K562 (cell line): Measurements from ENCODE around the gene PMIS2. TPM values are rescaled to one million over a fixed set of nuclear protein-coding genes. Genes with fewer than 3 reads are reported as not detected.

Experiments used
- CBX3 ChIP-seq, 2 experiments: IDR thresholded peaks; 1 replicate in 1 of 2; 2 replicates in 1 of 2; pipeline ENCODE4 v1.6.1; 2012; ENCODE audit warnings: inconsistent platforms in 2 of 2, low read length in 2 of 2, borderline replicate concordance in 1 of 2, control low read depth in 1 of 2
- MXI1 ChIP-seq: IDR thresholded peaks from 2 replicates; pipeline ENCODE4 v1.6.1; 2011; ENCODE audit warnings: low read depth, mild to moderate bottlenecking, improper control_type of control experiment, low read length
- POLR3A ChIP-seq: IDR thresholded peaks from 2 replicates; pipeline ENCODE4 v1.6.1; 2011; ENCODE audit warnings: borderline replicate concordance, mild to moderate bottlenecking, moderate library complexity; ENCODE audit not compliant: insufficient read length, insufficient read depth; ENCODE audit errors: extremely low read depth
- SMARCA4 ChIP-seq: fragments of 450-650 bp; IDR thresholded peaks from 2 replicates; pipeline ENCODE4 v1.6.1; 2016
- TARDBP ChIP-seq: fragments of 450-650 bp; IDR thresholded peaks from 2 replicates; pipeline ENCODE4 v1.6.1; 2016
- TCF3 ChIP-seq: sonication (generic); formaldehyde crosslinking; IDR thresholded peaks from 2 replicates; pipeline ENCODE4 v1.4.0; 2020; ENCODE audit warnings: mild to moderate bottlenecking, missing genetic modification reagents
- ZNF57 ChIP-seq: fragments of 450-650 bp; formaldehyde crosslinking; IDR thresholded peaks from 2 replicates; pipeline ENCODE4 v1.4.0; 2020; ENCODE audit warnings: mild to moderate bottlenecking, moderate library complexity
- polyA plus RNA-seq, 8 experiments: library from polyadenylated mRNA; depleted of rRNA in 4 of 8; stranded (reverse) in 5 of 8; unstranded in 3 of 8; fragments of >200 nt; fragmentation: Nextera tagmentation in 2 of 8; fragmentation: Illumina TruSeq in 1 of 8; extraction: Ambion mirVana in 2 of 8; extraction: Trizol in 1 of 8; gene quantifications; 2 replicates each; pipeline versions ENCODE4 v1.2.1 to v1.2.3, GENCODE V29; 2011 to 2014; ENCODE audit warnings: inconsistent platforms in 1 of 8, missing spikeins in 1 of 8
- total RNA-seq, 7 experiments: library from RNA; depleted of rRNA in 6 of 7; stranded (reverse); fragments of >200 nt in 6 of 7; fragmentation: Illumina TruSeq in 2 of 7; extraction: Trizol in 2 of 7; gene quantifications; 2 replicates each; pipeline versions ENCODE4 v1.2.1 to v1.2.3, GENCODE V29; 2011 to 2021; ENCODE audit warnings: low replicate concordance in 1 of 7
- TF ChIP-seq, protein P1 (sequence below), 2 experiments: fragments of 450-650 bp; IDR thresholded peaks; 2 replicates each; pipeline ENCODE4 v1.6.1; 2018; ENCODE audit warnings: mild to moderate bottlenecking in 2 of 2, low read depth in 1 of 2; ENCODE audit not compliant: partially characterized antibody in 2 of 2
- TF ChIP-seq, protein P2 (sequence below): fragments of 250-450 bp; sonication (Bioruptor Pico); IDR thresholded peaks from 2 replicates; pipeline ENCODE4 v1.4.0; 2020; ENCODE audit warnings: mild to moderate bottlenecking

Gene PMIS2
- total and polyA plus RNA-seq, 9 of the 15 experiments (the other 6 are each of a cell fraction or from before 2014, with no cell fraction given) = not detected

DNA sequence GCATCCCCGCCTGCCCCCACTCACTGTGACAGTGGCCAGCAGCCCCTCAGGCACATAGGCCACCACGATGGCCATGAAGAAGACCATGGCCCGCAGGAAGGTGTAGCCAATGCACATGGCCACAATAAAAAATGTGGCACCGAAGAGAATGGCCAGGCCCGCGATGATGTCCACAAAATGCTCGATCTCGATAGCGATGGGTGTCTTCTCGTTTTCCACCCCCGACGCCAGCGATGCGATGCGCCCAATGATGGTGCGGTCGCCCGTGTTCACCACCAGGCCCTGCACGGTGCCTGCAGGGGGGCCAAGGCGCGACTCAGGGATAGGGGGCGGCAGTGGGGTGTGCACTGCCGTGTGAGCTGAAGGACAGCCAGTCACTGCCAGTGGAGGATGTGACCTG, 26.2 kb upstream of the PMIS2 start (continued):
- TF ChIP-seq, protein P1, sequence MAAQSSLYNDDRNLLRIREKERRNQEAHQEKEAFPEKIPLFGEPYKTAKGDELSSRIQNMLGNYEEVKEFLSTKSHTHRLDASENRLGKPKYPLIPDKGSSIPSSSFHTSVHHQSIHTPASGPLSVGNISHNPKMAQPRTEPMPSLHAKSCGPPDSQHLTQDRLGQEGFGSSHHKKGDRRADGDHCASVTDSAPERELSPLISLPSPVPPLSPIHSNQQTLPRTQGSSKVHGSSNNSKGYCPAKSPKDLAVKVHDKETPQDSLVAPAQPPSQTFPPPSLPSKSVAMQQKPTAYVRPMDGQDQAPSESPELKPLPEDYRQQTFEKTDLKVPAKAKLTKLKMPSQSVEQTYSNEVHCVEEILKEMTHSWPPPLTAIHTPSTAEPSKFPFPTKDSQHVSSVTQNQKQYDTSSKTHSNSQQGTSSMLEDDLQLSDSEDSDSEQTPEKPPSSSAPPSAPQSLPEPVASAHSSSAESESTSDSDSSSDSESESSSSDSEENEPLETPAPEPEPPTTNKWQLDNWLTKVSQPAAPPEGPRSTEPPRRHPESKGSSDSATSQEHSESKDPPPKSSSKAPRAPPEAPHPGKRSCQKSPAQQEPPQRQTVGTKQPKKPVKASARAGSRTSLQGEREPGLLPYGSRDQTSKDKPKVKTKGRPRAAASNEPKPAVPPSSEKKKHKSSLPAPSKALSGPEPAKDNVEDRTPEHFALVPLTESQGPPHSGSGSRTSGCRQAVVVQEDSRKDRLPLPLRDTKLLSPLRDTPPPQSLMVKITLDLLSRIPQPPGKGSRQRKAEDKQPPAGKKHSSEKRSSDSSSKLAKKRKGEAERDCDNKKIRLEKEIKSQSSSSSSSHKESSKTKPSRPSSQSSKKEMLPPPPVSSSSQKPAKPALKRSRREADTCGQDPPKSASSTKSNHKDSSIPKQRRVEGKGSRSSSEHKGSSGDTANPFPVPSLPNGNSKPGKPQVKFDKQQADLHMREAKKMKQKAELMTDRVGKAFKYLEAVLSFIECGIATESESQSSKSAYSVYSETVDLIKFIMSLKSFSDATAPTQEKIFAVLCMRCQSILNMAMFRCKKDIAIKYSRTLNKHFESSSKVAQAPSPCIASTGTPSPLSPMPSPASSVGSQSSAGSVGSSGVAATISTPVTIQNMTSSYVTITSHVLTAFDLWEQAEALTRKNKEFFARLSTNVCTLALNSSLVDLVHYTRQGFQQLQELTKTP (IDR thresholded peaks at IDR 0.05; ENCODE audit: low read depth in 1 of 2, partially characterized antibody in 2 of 2) = no peak
- TF ChIP-seq MXI1 = no peak
- no peak for TF ChIP-seq ZNF57 (CRISPR knock-in tag)
- no peak for TF ChIP-seq TARDBP
- TF ChIP-seq TCF3 = no peak
- no peak for TF ChIP-seq SMARCA4
- TF ChIP-seq CBX3 (IDR thresholded peaks at IDR 0.05; ENCODE audit: borderline replicate concordance in 1 of 2, low read length in 2 of 2) = no peak
- TF ChIP-seq, protein P2, sequence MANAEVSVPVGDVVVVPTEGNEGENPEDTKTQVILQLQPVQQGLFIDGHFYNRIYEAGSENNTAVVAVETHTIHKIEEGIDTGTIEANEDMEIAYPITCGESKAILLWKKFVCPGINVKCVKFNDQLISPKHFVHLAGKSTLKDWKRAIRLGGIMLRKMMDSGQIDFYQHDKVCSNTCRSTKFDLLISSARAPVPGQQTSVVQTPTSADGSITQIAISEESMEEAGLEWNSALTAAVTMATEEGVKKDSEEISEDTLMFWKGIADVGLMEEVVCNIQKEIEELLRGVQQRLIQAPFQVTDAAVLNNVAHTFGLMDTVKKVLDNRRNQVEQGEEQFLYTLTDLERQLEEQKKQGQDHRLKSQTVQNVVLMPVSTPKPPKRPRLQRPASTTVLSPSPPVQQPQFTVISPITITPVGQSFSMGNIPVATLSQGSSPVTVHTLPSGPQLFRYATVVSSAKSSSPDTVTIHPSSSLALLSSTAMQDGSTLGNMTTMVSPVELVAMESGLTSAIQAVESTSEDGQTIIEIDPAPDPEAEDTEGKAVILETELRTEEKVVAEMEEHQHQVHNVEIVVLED (CRISPR knock-in tag) = no peak
- no peak for TF ChIP-seq POLR3A
